ENCODE data around the gene CLIC2. TPM values are rescaled to one million over a fixed set of nuclear protein-coding genes. Genes with fewer than 3 reads are reported as not detected.

CLIC2 gene
- total RNA-seq, 1 donor from 2014 or later, result 34.3 TPM

- Histone ChIP-seq H3K4me3 (no peak overlapping the region), H3K27ac (no peak overlapping the region), H3K36me3 (peaks cover 0 to 6% of the 10 kb centered on the region in 2 donors), H3K27me3 (no peaks in the 10 kb centered on the region), H3K4me1 (no peaks in the 10 kb centered on the region), H3K9me3 (no peaks in the 10 kb centered on the region)
- no peak for TF ChIP-seq CTCF (IDR thresholded peaks at IDR 0.05)
- DNase-seq (ENCODE audit: low spot score in 2 of 2), result no peak
- intact Hi-C loops (cut with DNase I), result no loop called here
Measured at GRCh38 chrX:155242300-155242699, 92.1 kb downstream of the CLIC2 start.

GRCh38 chrX:155237719-155238118 is 96.7 kb downstream of the CLIC2 start:
- no peak for TF ChIP-seq CTCF (IDR thresholded peaks at IDR 0.05)
- Histone ChIP-seq H3K27me3 (no peaks in the 10 kb centered on the region), H3K4me3 (no peak overlapping the region), H3K36me3 (peaks cover 0 to 6% of the 10 kb centered on the region in 2 donors), H3K4me1 (no peaks in the 10 kb centered on the region), H3K9me3 (no peaks in the 10 kb centered on the region), H3K27ac (no peak overlapping the region)
- DNase-seq (ENCODE audit: low spot score in 2 of 2), result no peak
- intact Hi-C loops (cut with DNase I), result no loop called here

GRCh38 chrX:155235891-155236290 is 98.5 kb downstream of the CLIC2 start:
- H3K36me3 ChIP-seq, result peaks cover 0 to 6% of the 10 kb centered on the region in 2 donors
- DNase-seq (ENCODE audit: low spot score in 2 of 2), result no peak
- H3K27me3 ChIP-seq, result no peaks in the 10 kb centered on the region
- no peak for TF ChIP-seq CTCF (IDR thresholded peaks at IDR 0.05)
- H3K4me1 ChIP-seq, result no peaks in the 10 kb centered on the region
- no peak overlapping the region for H3K4me3 ChIP-seq
- intact Hi-C loops (cut with DNase I), result no loop called here
- no peaks in the 10 kb centered on the region for H3K9me3 ChIP-seq
- no peak overlapping the region for H3K27ac ChIP-seq

GRCh38 chrX:155231163-155231562 is 103.3 kb downstream of the CLIC2 start:
- no peak for DNase-seq (ENCODE audit: low spot score in 2 of 2)
- Histone ChIP-seq H3K4me1 (no peaks in the 10 kb centered on the region), H3K27ac (no peak overlapping the region), H3K4me3 (no peak overlapping the region), H3K36me3 (peaks cover 3 to 16% of the 10 kb centered on the region in 2 donors), H3K27me3 (no peaks in the 10 kb centered on the region), H3K9me3 (no peaks in the 10 kb centered on the region)
- intact Hi-C loops (cut with DNase I), result no loop called here
- TF ChIP-seq CTCF (IDR thresholded peaks at IDR 0.05), result no peak

Other genes starting within 250 kb of the CLIC2 start
- 11.2 TPM for gene VBP1, start 118.2 kb downstream of the CLIC2 start, total RNA-seq
- not detected for gene RAB39B, start 70.1 kb downstream of the CLIC2 start, total RNA-seq
- not detected for gene F8A2, start 47.5 kb upstream of the CLIC2 start, total RNA-seq
- not detected for gene F8A3, start 124.0 kb upstream of the CLIC2 start, total RNA-seq